HG02623 (cell line): ENCODE results near the gene ST7.

Experiments used
- ATAC-seq: cut with Tn5 transposase; IDR thresholded peaks from one replicate; pipeline ENCODE4 v1.9.1; 2021; ENCODE audit warnings: moderate library complexity; ENCODE audit not compliant: unreplicated experiment

The ST7 gene

DNA sequence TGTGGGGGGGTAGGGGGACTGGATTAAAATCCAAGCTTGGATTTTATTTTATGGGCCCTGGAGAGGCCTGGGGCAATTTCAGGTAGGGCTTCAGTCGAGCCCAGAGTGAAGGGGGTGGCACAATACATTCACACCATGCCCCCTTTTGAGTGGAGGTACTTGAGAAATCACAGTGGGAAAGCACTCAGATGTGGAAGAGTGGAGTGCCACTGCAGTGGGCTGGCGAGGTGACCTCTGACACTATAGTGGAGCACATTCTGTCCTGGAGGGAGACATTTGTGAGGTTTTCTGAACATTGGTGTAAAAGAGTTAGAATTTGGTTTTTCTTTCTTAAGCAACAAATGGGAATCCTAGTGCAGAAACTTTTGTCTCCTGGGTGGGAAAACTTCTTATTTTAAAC is 226.4 kb downstream of the ST7 start:
- no peak for ATAC-seq

DNA sequence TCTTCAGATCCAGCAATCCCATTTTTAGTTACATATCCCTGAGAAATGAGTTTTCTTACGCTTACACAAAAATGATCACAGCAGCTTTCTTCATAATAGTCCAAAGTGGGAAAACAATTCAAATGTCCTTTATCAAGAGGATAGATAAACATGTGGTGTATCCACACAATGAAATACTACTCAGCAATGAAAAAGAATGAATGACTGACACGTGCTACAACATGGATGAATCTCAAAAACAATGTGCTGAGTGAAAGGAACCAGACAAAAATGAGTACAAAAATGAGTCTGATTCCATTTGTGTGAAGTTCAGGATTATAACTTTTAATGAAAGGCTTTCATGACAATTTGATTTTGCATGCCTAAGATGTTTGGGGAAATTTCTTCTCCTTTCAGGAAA is 230.4 kb downstream of the ST7 start:
- ATAC-seq, result no peak

DNA sequence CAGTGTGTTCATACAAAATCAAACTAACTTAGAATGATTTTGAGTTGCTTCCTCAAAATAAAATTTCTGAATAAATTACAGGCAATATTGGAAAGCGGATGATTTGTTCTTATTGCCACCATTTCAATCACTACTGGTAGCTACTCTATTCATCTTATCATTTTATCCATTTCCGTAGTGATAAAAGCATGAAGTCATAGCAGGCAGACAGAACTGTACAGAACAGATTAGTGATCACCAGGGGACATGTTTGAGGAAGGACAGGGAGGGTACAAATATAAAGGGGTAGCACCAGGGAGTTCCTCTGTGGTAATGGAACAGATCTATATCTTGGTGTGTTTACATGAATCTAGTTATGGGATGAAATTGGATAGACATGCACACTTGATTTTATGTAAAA is 231.1 kb downstream of the ST7 start:
- ATAC-seq, result no peak

DNA sequence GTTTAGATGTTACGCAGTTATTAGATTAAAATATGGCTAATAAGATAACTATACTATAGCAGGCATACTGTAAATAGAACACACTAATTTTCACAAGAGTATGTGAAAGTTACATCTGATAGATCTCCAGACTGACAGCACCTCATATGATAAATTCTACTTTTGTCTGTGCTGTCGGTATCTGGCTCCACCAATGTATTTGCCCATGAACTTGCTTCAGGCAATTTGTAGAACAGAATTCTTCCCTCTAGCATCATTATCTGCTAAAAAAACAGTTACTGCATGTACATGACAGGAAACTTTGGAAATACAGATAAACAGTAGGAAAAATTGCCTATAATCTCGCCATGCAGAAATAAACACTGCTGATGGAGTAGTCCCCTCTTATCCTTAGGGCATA is 231.8 kb downstream of the ST7 start:
- no peak for ATAC-seq

DNA sequence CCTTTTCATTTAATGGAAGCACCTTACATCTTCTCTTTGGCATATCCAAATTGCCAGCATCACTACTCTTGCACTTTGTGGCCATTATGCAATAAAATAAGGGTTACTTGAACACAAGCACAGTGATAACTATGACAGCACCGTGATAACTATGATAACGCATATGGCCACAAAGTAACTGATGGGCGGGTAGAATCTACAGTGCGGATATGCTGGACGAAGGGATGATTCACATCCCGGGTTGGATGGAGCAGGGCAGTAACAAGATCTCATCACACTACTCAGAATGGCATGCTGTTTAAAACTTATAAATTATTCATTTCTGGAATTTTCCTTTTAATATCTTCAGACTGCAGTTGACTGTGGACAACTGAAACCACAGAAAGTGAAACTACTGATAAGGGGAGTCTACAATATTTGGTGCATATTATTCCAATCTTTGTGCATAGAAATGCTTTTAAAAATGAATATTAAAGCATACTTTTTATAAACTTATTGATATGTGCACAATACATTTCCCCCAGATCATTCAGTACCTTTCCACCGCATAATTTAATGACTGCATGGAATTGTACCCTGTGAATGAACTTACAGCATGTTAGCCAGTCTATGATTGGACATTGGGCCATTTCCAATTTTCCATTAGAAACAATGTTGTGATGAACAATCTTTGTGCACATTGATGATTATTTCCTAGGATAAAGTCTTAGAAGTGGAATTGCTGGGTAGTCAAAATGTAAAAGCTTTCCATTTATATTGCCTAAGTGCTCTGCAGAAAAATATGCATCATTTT is 233.1 kb downstream of the ST7 start:
- ATAC-seq, result no peak

DNA sequence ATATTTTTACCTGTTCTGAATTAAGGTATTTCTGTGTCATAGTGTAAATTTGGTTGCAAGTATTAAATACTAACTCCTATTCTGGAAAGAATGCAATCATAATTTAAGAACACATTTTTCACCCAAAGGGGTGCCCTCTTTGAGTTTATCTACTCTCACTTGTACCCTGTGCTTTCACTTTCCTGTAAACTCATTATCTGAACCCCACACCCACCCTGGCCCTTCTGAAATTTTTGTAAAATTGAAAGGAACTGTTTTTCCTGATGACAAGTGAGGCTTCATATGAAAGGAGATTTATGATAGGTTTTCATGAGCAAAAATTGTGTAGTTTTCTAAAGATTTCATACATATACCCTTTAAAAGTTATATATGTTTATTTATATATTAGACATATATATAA is 235.1 kb downstream of the ST7 start:
- ATAC-seq, result no peak

DNA sequence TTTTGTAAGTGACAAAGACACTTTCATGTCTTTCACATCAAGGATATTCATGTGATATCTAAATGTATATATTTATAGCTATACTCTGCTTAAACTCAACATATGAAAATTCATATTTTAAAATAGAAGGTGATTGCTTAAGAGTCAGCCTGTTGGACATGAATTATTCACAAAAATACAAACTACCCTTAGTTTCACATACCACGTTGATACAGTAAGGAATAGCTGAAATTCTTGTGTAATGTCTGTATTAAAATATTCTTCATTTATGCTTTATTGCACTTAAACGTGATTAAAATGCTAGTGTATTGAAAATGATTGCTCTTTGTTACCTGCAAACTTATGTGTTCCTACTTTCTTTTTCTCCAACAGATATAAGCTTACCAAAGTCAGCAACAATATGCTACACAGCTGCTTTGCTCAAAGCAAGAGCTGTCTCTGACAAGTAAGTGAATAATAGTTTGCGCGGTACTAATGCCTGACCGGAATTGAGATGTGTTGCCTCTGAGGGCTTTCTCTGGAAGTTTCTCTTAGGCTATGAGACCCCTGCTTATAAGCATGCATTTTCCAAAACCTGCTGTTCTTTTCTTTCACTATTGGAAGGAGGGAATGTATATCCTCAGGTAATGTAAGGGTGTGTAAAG is 235.8 kb downstream of the ST7 start:
- no peak for ATAC-seq

DNA sequence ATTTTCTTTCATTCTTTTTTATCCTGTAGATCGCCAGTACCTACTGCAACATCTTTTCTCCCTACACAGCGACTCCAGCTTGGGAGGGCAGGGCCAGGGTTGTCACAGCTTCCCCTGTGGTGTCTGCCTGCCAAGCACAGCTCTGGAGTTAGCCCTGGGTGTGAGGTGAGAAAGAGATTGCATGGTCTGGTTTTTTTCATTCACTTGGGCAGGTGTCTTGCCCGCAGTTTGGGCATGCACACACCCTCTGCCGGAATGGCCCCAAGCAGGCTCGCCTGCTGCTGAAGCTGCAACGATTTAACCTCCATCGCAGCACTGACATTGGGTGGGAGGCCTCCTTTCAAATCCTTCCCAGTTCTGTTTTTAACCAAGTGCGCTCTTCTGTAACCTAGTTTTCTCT is 236.8 kb downstream of the ST7 start:
- no peak for ATAC-seq

DNA sequence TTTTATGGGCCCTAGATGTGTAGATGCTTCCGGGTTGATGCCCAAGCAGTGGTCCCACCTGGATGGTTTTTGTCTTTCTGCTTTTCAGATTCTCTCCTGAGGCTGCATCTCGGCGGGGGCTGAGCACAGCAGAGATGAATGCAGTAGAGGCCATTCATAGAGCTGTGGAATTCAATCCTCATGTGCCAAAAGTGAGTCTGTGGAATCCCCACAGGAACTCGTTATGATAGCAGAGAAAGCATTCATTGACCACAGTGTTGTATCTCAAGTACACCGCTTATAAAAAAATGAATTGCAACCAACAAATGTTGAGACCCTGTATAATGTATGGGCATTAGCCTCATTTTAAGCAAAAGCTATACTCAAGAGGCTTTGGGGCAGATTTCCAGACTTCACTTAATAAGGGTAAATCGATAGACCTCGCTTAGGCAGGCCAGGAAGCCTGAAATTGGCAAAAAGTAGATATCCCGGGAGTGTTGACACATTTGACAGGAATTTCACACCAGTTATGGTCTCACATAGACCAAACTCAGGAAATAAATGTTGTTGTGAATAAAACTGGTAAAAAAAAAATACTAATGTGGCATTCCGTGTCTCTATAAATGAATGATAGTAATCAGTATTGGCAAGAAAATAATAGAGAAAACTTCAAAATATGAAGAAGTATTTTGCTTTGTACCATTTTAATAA is 237.6 kb downstream of the ST7 start:
- no peak for ATAC-seq

DNA sequence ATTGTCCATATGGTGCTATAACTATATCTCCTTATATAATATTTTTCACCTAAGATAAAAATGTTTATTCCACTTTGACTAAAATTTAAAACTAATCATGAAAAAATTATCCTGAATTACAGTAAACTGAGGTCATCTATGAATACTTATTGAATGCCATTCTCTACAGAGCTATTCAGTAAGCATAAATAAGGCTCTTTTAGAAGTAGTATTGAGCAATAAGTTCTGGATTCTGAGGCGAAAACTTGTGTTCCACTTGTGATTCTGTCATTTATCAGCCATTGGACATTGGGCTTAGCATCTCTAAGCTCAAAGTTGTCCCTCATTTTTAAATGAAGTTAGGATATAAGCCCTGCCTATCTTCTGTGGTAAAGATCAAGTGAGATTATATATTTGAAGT is 238.8 kb downstream of the ST7 start:
- ATAC-seq, result no peak

DNA sequence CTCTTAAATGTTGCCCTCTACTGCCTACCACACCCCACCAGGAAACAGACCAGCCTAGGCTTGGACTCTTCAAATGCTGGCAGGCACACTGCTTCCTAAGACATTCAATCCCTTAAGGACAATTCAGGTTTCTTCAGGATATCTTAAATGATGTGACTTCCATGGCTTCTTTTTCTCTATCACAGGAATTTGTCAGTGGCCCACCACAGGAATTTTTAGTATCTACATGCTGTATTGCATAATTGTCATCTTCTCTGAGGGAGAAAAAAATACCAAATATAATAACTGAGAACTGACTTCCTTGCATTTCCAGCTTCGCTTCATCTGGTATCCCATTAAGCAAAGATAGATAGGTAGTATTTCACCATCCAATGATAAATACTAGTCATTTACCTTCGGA is 240.3 kb downstream of the ST7 start:
- ATAC-seq, result no peak

DNA sequence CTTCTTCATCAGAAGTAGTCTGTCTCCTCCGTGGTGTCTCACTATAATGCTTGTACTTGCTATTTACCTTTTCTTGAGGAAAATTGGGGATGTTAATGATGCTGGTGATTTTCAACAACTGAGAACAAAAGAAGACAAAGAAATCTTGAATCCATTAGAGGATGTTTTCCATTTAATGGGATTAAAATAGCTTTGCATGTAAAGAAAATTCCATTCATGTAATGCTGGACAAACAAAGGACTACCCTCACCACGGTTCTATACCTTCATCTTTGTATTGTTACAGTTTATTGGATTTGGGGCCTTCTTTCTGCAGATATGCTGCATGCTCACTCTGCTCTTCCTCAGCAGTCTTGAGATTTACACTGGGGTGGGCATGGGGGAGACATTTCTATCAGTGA is 241.1 kb downstream of the ST7 start:
- no peak for ATAC-seq

DNA sequence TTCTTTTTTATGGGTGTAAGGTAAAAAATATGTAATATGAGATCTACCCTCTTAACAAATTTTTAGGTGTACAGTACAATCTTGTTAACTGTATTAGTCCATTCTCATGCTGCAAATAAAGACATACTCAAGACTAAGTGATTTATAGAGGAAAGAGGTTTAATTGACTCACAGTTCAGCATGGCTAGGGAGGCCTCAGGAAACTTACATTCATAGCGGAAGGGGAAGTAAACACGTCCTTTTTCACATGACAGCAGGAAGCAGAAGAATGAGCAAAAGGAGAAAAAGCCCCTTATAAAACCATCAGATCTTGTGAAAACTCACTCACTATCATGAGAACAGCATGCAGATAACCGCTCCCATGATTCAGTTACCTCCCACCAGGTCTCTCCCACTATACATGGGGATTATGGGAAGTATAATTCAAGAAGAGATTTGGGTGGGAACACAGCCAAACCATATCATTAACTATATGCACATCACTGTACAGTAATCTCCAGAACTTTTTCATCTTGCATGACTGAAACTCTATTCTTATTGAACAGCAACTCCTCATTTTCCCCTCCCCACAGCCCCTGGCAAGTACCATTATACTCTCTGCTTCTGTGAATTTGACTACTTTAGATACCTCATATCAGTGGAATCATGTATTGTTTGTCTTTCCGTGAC is 242.2 kb downstream of the ST7 start:
- ATAC-seq, result no peak

DNA sequence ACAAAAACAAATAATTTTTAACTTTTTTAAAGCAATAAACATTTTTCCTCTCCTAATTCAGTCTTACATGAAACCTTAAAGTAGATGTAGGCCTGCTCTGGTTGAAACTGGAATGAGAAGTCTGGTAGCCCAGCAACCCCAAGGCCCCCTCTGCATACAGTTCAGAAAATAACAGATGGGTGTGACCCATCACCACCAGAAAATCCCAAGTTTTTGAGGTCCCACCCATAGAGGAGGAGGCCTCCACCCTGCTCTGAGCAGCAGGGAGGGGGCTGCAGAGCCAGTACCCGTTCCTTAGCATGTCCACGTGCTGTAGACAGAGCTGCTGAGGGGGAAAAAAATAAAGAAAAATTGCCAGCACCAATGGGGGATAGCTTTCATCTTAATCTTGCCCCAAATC is 246.8 kb downstream of the ST7 start:
- ATAC-seq, result no peak

DNA sequence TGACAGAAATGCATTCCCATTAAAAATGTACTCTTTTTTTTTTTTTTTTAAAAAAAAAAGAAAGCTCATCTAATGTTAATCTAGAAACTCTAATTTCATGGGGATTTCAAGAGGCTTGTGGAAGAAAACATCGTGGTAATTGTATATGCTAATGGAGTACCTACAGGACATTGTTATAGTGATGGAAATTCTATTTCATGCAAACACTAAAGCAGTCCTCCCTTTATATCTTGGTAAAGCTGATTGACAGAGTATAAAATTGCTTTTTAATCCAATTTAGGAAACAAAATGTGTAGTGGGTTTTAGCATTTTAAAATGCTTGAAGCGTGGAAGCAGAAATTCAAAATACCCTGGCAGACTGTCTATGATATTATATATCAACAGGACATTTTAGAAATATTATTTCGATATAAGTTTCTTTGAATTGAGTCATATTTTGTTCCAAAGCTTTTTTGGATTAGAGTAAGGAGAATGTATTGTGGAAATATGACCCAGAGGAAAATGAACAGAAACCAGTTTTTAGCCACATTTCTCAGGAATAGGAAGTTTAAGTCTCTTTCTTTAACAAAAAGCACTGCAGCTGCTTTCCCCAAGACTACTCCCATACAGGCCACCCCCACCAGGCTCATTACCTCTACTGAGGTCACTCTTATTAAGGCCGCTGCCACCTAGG is 247.6 kb downstream of the ST7 start:
- no peak for ATAC-seq

DNA sequence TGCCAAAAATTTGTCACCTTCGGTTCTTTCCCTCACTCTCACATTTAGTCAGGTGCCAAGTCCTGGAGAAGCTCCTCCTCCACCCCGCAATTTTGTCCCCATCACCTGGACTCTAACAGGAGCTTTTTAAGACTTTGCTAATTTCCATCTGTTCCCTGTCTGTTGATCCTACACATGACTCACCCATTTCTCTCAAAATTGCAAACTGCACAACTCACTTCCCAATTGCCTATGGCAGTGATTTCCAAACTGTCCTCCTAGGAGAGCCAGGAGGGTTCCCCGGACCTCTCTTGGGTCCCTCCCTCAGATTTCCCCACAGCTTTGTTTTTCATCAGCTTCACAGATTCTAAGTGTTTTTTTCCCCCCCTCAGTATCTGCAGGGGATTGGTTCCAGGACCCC is 249.2 kb downstream of the ST7 start:
- no peak for ATAC-seq

DNA sequence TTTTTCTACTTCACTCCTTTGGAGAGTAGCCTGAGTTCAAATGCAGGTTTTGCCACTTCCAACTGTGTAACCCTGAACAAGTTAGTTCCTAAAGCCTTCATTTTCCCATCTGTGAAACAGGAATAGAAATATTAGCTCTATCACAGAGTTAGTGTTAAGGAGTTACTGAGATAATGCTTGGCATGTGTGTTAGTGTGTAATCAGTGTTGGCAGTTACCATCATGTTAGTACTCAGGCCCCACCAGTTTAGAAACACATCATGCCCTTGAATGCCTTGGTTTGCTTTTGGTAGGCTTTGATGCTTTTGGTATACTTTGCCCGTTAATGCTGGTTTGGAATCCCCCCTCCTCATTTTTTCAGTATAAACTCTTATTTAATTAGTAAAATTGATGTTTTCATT is 249.9 kb downstream of the ST7 start:
- ATAC-seq, result no peak

DNA sequence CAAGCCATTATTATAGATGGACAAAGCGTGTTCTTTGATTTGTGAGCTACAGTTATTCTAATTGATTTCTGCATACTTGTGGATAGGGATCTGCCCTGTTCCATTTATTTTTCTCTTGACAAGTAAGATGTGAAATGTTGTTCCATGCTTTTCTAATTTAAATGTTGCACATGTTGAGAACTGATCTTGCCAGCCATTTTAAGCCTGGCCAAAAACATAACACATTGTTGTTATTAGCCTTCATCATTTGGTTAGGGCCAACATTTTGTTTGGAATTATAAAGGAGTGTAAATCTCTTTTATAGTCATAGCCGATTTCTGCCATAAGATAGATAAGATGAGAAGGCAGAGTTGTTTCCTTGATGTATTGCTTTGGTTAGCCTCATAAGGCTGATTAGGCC is 252.6 kb downstream of the ST7 start:
- no peak for ATAC-seq

DNA sequence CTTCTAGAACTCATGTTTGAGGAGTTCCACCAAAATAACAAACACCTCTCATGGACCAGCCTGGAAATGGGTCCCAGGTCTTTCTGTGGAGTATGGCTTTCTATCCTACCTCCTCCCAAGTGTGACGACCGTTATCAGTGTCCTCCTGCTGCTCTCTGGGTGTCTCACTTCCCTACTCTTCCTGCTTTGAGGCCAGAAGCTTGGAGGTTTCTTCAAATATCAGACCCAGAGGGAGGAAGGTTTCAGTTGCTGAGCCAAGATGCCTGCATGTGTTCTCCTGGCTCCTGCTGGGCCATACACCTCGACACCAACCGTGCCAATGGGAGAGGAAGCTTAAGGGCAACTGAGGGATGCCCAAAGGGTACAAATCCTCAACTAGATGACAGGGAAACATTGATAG is 255.0 kb downstream of the ST7 start:
- no peak for ATAC-seq

DNA sequence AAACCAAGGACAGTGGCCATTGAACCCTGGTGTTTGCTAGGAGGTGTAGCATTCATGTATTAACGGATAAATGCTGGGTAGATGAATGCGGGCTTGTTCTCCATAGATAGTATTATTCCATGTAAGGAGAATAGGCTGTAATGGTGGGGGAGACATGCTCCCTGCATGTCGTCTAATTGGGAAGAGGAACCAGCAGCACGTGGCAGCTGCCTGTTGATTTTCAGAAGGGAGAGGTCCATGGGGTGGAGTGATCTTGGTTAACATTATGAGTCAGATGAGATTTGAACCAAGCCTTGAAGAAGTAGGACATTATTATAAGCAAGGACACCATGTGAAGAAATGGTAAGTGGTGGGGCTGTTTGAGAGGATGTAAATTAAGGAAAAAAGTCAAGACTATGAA is 257.1 kb downstream of the ST7 start:
- ATAC-seq, result no peak

DNA sequence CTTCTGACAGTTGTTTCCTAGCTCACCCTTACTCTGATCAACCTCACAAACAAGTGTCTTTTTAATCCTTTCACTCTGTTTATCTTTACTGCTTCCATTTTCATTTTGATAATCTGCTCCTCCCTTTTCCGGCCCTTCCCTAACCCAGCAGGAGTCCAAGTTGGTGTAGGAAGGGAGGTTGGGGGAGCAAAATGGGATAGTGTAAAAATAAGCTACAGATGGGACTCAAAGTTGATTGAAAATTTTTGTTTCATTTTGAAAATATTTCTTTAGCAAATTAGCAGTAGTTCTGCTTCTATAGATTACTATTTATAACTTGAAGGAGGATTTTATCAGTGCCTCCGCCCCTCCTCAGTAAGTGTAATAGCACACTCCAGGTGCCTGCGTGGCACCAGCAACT is 257.6 kb downstream of the ST7 start:
- no peak for ATAC-seq
